SU-DHL-6 (cell line): Measurements from ENCODE around the gene SMCR8.
"Not testable (repeated sequence)": the region's sequence is repeated elsewhere in the genome, so short reads cannot be mapped to it uniquely, and the experiment has no call there.

Source experiments
- H2AFZ ChIP-seq: fragments of 200-600 bp; sonication (generic); 2 replicates; pipeline ENCODE4 v1.6.1; 2014; ENCODE audit warnings: low read depth, mild to moderate bottlenecking, moderate library complexity, mixed read lengths, antibody characterized with exemption, low read length; ENCODE audit not compliant: severe bottlenecking
- H3F3A ChIP-seq: fragments of 200-600 bp; shearing (Covaris generic); 2 replicates; pipeline ENCODE4 v1.6.0; 2016; ENCODE audit warnings: antibody characterized with exemption, mild to moderate bottlenecking; ENCODE audit not compliant: insufficient read depth
- H3K27ac ChIP-seq: fragments of 200-600 bp; sonication (generic); 2 replicates; pipeline ENCODE4 v1.5.1; 2016; ENCODE audit warnings: low read depth, mild to moderate bottlenecking, low read length, moderate library complexity, mixed read lengths
- H3K27me3 ChIP-seq: fragments of 200-600 bp; sonication (generic), shearing (Covaris generic); 2 replicates; pipeline ENCODE4 v1.6.0; 2014; ENCODE audit warnings: mild to moderate bottlenecking, low read length
- H3K36me3 ChIP-seq: fragments of 200-600 bp; sonication (generic); 2 replicates; pipeline ENCODE4 v1.6.1; 2014; ENCODE audit warnings: mild to moderate bottlenecking, low read length, mixed read lengths
- H3K4me2 ChIP-seq: fragments of 300-600, 200-600 bp; shearing (Covaris generic), sonication (generic); 2 replicates; pipeline ENCODE4 v1.6.0; 2014; ENCODE audit warnings: low read length, low read depth, mild to moderate bottlenecking; ENCODE audit not compliant: poor library complexity, severe bottlenecking
- H3K4me3 ChIP-seq: fragments of 200-600 bp; sonication (generic); 2 replicates; pipeline ENCODE4 v1.5.1; 2014; ENCODE audit warnings: antibody characterized with exemption, low read length, mild to moderate bottlenecking, mixed read lengths; ENCODE audit not compliant: insufficient read depth, poor library complexity, severe bottlenecking
- H3K79me2 ChIP-seq: fragments of 200-600 bp; sonication (generic); 2 replicates; pipeline ENCODE4 v1.6.1; 2014; ENCODE audit warnings: mild to moderate bottlenecking, low read length, moderate library complexity; ENCODE audit not compliant: insufficient read depth
- H3K9ac ChIP-seq: fragments of 200-600 bp; sonication (generic); 2 replicates; pipeline ENCODE4 v1.7.0; 2014; ENCODE audit warnings: mild to moderate bottlenecking, low read length
- H3K9me2 ChIP-seq: fragments of 200-600 bp; sonication (generic); replicated peaks from 2 replicates; pipeline ENCODE4 v1.6.1; 2014; ENCODE audit warnings: low read length; ENCODE audit not compliant: insufficient read depth
- H3K9me3 ChIP-seq: fragments of 200-600 bp; sonication (generic); 2 replicates; pipeline ENCODE4 v1.6.1; 2014; ENCODE audit warnings: low read length, mixed read lengths; ENCODE audit not compliant: insufficient read depth
- H4K20me1 ChIP-seq: fragments of 200-600 bp; sonication (generic); 2 replicates; pipeline ENCODE4 v1.6.1; 2014; ENCODE audit warnings: low read depth, mild to moderate bottlenecking, antibody characterized with exemption, low read length, moderate library complexity, mixed read lengths
- CTCF ChIP-seq: fragments of 200-600 bp; sonication (generic); IDR thresholded peaks from one replicate; pipeline ENCODE4 v1.5.1; 2017; ENCODE audit warnings: antibody characterized with exemption, mild to moderate bottlenecking, low read length, moderate library complexity; ENCODE audit not compliant: insufficient read depth, poor library complexity, severe bottlenecking
- EZH2phosphoT487 ChIP-seq: fragments of 200-600 bp; sonication (generic), shearing (Covaris generic); conservative IDR thresholded peaks from 2 replicates; pipeline ENCODE4 v1.6.1; 2018; ENCODE audit warnings: mild to moderate bottlenecking, antibody characterized with exemption, low read length, moderate library complexity, mixed read lengths

The SMCR8 gene

GRCh38 chr17:18285296-18285695, 29.8 kb upstream of the SMCR8 start:
- no peaks in the 10 kb centered on the region for H4K20me1 ChIP-seq
- H3K9me2 ChIP-seq, result no peaks in the 10 kb centered on the region
- H3K9ac ChIP-seq, result no peak overlapping the region
- TF ChIP-seq CTCF, result no peak
- TF ChIP-seq EZH2phosphoT487, result no peak
- H3K9me3 ChIP-seq, result no peaks in the 10 kb centered on the region
- no peaks in the 10 kb centered on the region for H3K27me3 ChIP-seq
- no peaks in the 10 kb centered on the region for H3K79me2 ChIP-seq
- no peak overlapping the region for H3K4me3 ChIP-seq
- H3K36me3 ChIP-seq, result peaks cover 29% of the 10 kb centered on the region
- H3K27ac ChIP-seq, result no peak overlapping the region
- no peak overlapping the region for H3K4me2 ChIP-seq
- H2AFZ ChIP-seq, result no peak overlapping the region
- no peaks in the 10 kb centered on the region for H3F3A ChIP-seq

DNA sequence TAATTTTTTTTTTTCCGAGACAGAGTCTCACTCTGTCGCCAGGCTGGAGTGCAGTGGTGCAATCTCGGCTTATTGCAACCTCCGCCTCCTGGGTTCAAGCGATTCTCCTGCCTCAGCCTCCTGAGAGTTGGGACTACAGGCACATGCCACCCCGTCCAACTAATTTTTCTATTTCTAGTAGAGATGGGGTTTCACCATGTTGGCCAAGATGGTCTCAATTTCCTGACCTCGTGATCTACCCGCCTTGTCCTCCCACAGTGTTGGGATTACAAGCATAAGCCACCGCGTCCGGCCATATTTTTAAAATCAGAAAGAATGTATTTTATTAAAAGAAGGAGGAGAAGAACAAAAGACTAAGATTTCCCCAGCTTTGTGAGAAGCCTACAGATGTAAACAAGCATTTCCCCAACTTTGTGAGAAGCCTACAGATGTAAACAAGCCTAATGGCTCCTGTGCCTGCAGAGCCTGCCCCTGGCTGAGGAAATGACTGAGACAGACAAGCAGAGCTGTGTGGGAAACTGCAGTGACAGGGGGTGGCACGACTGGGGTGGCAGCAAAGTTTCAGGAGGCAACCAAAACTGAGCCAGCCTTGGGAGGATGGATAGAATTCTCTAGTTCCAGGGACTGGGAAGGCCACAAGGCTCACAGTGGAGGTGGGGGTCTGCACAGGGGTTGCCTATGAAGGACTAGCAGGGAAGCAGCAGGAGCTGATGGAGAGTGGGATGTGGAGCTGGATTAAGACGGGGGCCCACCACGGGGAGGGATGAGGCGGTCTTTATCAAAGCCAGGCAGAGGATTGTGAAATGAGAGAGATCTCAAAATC, 23.2 kb upstream of the SMCR8 start:
- H3K79me2 ChIP-seq, result no peaks in the 10 kb centered on the region
- H4K20me1 ChIP-seq, result no peaks in the 10 kb centered on the region
- no peaks in the 10 kb centered on the region for H3K9me3 ChIP-seq
- no peak overlapping the region for H3K4me2 ChIP-seq
- H3K36me3 ChIP-seq, result peaks cover 10% of the 10 kb centered on the region; the same call in 1 of the 2 replicates
- no peak overlapping the region for H3K27ac ChIP-seq
- H3K9me2 ChIP-seq, result no peaks in the 10 kb centered on the region
- no peaks in the 10 kb centered on the region for H3K27me3 ChIP-seq
- H3K9ac ChIP-seq, result no peak overlapping the region
- no peak overlapping the region for H2AFZ ChIP-seq
- TF ChIP-seq EZH2phosphoT487 (no peak), CTCF (no peak)
- H3F3A ChIP-seq, result no peaks in the 10 kb centered on the region
- H3K4me3 ChIP-seq, result no peak overlapping the region

GRCh38 chr17:18298061-18298460, 17.0 kb upstream of the SMCR8 start:
- not testable (repeated sequence) for H3K9me2 ChIP-seq, H2AFZ ChIP-seq, H3K4me2 ChIP-seq, H3K27ac ChIP-seq, H3K27me3 ChIP-seq, H3K9ac ChIP-seq, H3K4me3 ChIP-seq, H3K9me3 ChIP-seq, H3F3A ChIP-seq, H4K20me1 ChIP-seq, H3K79me2 ChIP-seq
- peaks cover 21% of the 10 kb centered on the region for H3K36me3 ChIP-seq

GRCh38 chr17:18300725-18301480, 14.2 kb upstream of the SMCR8 start:
- TF ChIP-seq CTCF, result no peak
- TF ChIP-seq EZH2phosphoT487, result no peak
- no peak overlapping the region for H3K27ac ChIP-seq
- no peak overlapping the region for H3K4me3 ChIP-seq
- H4K20me1 ChIP-seq, result no peaks in the 10 kb centered on the region
- no peak overlapping the region for H2AFZ ChIP-seq
- H3K4me2 ChIP-seq, result no peak overlapping the region
- H3K79me2 ChIP-seq, result no peaks in the 10 kb centered on the region
- no peaks in the 10 kb centered on the region for H3K27me3 ChIP-seq
- no peak overlapping the region for H3K9ac ChIP-seq
- no peaks in the 10 kb centered on the region for H3F3A ChIP-seq
- no peaks in the 10 kb centered on the region for H3K9me2 ChIP-seq
- H3K9me3 ChIP-seq, result no peaks in the 10 kb centered on the region
- peaks cover 27% of the 10 kb centered on the region for H3K36me3 ChIP-seq

- H2AFZ ChIP-seq, H3K4me2 ChIP-seq, H3K9me3 ChIP-seq, H3K9me2 ChIP-seq, H3K27me3 ChIP-seq, H3K27ac ChIP-seq, H3F3A ChIP-seq, H4K20me1 ChIP-seq, H3K4me3 ChIP-seq, H3K79me2 ChIP-seq, H3K9ac ChIP-seq: not testable (repeated sequence)
- H3K36me3 ChIP-seq, result peaks cover 38% of the 10 kb centered on the region
These were observed 11.9 kb upstream of the SMCR8 start for GRCh38 chr17:18303206-18303605.
